LNCaP clone FGC (cell line): ENCODE measurements around the gene NECTIN1.

ENCODE experiments used
- DNase-seq: peaks from one replicate; pipeline ENCODE4 v3.0.0-alpha.2; 2011; ENCODE audit warnings: low read depth
- H3K4me3 ChIP-seq: 2 replicates; pipeline ENCODE4 v1.5.1; 2011; ENCODE audit warnings: mild to moderate bottlenecking, low read depth, low read length, control low read depth
- TF ChIP-seq, protein P1 (sequence below): IDR thresholded peaks from 2 replicates; pipeline ENCODE4 v1.5.1; 2012; ENCODE audit warnings: mild to moderate bottlenecking; ENCODE audit not compliant: control insufficient read depth, insufficient read depth; ENCODE audit errors: extremely low read depth

The NECTIN1 gene

GRCh38 chr11:119730789-119731386 lies 1.9 kb upstream of the NECTIN1 start:
- no peak overlapping the region for H3K4me3 ChIP-seq
- TF ChIP-seq, protein P1, sequence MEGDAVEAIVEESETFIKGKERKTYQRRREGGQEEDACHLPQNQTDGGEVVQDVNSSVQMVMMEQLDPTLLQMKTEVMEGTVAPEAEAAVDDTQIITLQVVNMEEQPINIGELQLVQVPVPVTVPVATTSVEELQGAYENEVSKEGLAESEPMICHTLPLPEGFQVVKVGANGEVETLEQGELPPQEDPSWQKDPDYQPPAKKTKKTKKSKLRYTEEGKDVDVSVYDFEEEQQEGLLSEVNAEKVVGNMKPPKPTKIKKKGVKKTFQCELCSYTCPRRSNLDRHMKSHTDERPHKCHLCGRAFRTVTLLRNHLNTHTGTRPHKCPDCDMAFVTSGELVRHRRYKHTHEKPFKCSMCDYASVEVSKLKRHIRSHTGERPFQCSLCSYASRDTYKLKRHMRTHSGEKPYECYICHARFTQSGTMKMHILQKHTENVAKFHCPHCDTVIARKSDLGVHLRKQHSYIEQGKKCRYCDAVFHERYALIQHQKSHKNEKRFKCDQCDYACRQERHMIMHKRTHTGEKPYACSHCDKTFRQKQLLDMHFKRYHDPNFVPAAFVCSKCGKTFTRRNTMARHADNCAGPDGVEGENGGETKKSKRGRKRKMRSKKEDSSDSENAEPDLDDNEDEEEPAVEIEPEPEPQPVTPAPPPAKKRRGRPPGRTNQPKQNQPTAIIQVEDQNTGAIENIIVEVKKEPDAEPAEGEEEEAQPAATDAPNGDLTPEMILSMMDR = no peak
- DNase-seq = no peak

DNA sequence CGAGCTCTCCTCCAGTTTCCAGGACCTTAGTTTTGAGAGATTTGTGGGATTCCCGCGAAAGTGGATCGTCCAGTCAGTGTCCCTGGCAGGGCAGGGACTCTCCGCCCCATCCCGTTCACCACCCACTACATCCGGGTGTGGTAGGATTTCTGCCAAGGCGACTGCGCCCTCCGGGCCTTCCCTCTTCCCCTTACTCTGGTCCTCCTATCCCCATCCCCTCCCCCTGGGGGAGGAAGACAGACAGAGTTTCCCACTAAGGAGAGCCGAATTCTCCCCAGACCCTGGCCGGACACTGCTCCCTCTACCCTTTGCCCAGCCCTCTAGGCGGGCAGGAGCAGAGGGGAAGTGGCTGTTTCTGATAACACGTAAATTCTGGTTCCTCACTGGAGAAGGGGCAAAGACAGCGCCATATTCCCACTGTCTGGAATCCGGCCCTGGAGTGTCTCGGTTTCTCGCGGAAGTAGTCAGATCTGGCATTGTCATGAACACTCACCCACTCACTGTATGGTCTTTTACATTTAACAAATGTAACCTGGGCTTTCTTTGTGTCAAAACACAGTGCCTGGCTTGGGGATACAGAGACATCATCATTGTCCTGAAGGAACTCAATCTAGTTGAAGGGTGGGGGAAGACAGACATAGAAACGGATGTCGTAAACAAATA lies 1.1 kb upstream of the NECTIN1 start:
- peak; percentile 50 for DNase-seq
- peak overlapping the region; percentile 85 for H3K4me3 ChIP-seq

GRCh38 chr11:119729581-119729927 lies 554 bp upstream of the NECTIN1 start:
- TF ChIP-seq, protein P1 = no peak
- no peak for DNase-seq
- peak overlapping the region; percentile 85 for H3K4me3 ChIP-seq

More for the DNA sequence above, 1.1 kb upstream of the NECTIN1 start:
- TF ChIP-seq, protein P1 = no peak

GRCh38 chr11:119728211-119728626 lies 781 bp downstream of the NECTIN1 start:
- TF ChIP-seq, protein P1 = no peak
- H3K4me3 ChIP-seq = peak overlapping the region; percentile 85
- no peak for DNase-seq

GRCh38 chr11:119727523-119728151 lies 1.4 kb downstream of the NECTIN1 start:
- DNase-seq = no peak
- H3K4me3 ChIP-seq = peak overlapping the region; percentile 85
- TF ChIP-seq, protein P1 = peak; percentile 53

GRCh38 chr11:119726585-119727522 lies 2.1 kb downstream of the NECTIN1 start:
- DNase-seq = no peak
- H3K4me3 ChIP-seq = peak overlapping the region; percentile 85
- TF ChIP-seq, protein P1 = no peak
